Astrocyte (in vitro differentiated cells and primary cell): Measurements from ENCODE around the gene MKNK2. TPM values are rescaled to one million over a fixed set of nuclear protein-coding genes. Genes with fewer than 3 reads are reported as not detected.
A peak's percentile ranks its signal among the peaks of the same experiment; 100 is the strongest.

Experiments
- DNase-seq: peaks from one replicate; pipeline ENCODE4 v3.0.0-alpha.2; 2010; ENCODE audit warnings: low read depth
- FAIRE-seq: peaks from 2 replicates; lab custom pipeline; 2011; peaks lifted over from hg19 to GRCh38; lab: Jason Lieb, UNC
- H2AFZ ChIP-seq: 2 replicates; pipeline ENCODE4 v1.6.0; 2012; ENCODE audit warnings: low read depth, low read length, inconsistent platforms
- H3K27ac ChIP-seq: 2 replicates; pipeline ENCODE4 v1.5.1; 2011; ENCODE audit warnings: low read depth, low read length, inconsistent platforms
- H3K27me3 ChIP-seq: 2 replicates; pipeline ENCODE4 v1.6.0; 2011; ENCODE audit warnings: low read length, inconsistent platforms; ENCODE audit not compliant: insufficient read depth
- H3K36me3 ChIP-seq: 2 replicates; pipeline ENCODE4 v1.5.1; 2011; ENCODE audit warnings: low read length, inconsistent platforms; ENCODE audit not compliant: insufficient read depth
- H3K4me1 ChIP-seq: 2 replicates; pipeline ENCODE4 v1.5.1; 2011; ENCODE audit warnings: low read length, inconsistent platforms; ENCODE audit not compliant: insufficient read depth
- H3K4me2 ChIP-seq: 2 replicates; pipeline ENCODE4 v1.6.0; 2012; ENCODE audit warnings: low read length, inconsistent platforms
- H3K4me3 ChIP-seq: 2 replicates; pipeline ENCODE4 v1.5.1; 2011; ENCODE audit warnings: low read depth, mild to moderate bottlenecking, low read length, inconsistent platforms; ENCODE audit not compliant: insufficient read depth
- H3K79me2 ChIP-seq: 2 replicates; pipeline ENCODE4 v1.6.0; 2012; ENCODE audit warnings: mild to moderate bottlenecking, low read length, inconsistent platforms; ENCODE audit not compliant: insufficient read depth
- H3K9ac ChIP-seq: 2 replicates; pipeline ENCODE4 v1.6.0; 2012; ENCODE audit warnings: mild to moderate bottlenecking, low read length, inconsistent platforms
- H3K9me3 ChIP-seq: 2 replicates; pipeline ENCODE4 v1.5.1; 2012; ENCODE audit warnings: low read depth, mild to moderate bottlenecking, low read length, inconsistent platforms; ENCODE audit not compliant: insufficient read depth
- H4K20me1 ChIP-seq: 2 replicates; pipeline ENCODE4 v1.6.0; 2012; ENCODE audit warnings: low read length, inconsistent platforms; ENCODE audit not compliant: insufficient read depth
- H3K27ac Mint-ChIP-seq: one replicate; pipeline ENCODE4 v1.8.0; 2021; ENCODE audit warnings: mild to moderate bottlenecking, mixed read lengths; ENCODE audit not compliant: unreplicated experiment
- H3K27me3 Mint-ChIP-seq: one replicate; pipeline ENCODE4 v1.8.0; 2021; ENCODE audit warnings: low read depth, mixed read lengths; ENCODE audit not compliant: unreplicated experiment
- H3K36me3 Mint-ChIP-seq: one replicate; pipeline ENCODE4 v1.8.0; 2021; ENCODE audit warnings: low read depth, mixed read lengths; ENCODE audit not compliant: unreplicated experiment
- H3K4me1 Mint-ChIP-seq: one replicate; pipeline ENCODE4 v1.8.0; 2021; ENCODE audit warnings: low read depth, mixed read lengths; ENCODE audit not compliant: unreplicated experiment
- H3K4me3 Mint-ChIP-seq: one replicate; pipeline ENCODE4 v1.8.0; 2021; ENCODE audit warnings: mild to moderate bottlenecking, moderate library complexity, mixed read lengths; ENCODE audit not compliant: unreplicated experiment
- H3K9me3 Mint-ChIP-seq: one replicate; pipeline ENCODE4 v1.8.0; 2021; ENCODE audit warnings: mild to moderate bottlenecking, mixed read lengths; ENCODE audit not compliant: unreplicated experiment
- EZH2 ChIP-seq: IDR thresholded peaks from 2 replicates; pipeline ENCODE4 v1.6.1; 2012; ENCODE audit warnings: mild to moderate bottlenecking, low read length, inconsistent platforms; ENCODE audit not compliant: insufficient read depth
- total RNA-seq: library from RNA; stranded (reverse); gene quantifications from 2 replicates; pipeline ENCODE4 v1.2.1, GENCODE V29; 2021
- TF ChIP-seq, protein P1 (sequence below): IDR thresholded peaks from 2 replicates; pipeline ENCODE4 v1.5.1; 2011; ENCODE audit warnings: low read depth, mild to moderate bottlenecking, inconsistent platforms, low read length, moderate library complexity; ENCODE audit not compliant: insufficient read depth

MKNK2 gene
- total RNA-seq, 1 donor from 2014 or later: 146 TPM

DNA sequence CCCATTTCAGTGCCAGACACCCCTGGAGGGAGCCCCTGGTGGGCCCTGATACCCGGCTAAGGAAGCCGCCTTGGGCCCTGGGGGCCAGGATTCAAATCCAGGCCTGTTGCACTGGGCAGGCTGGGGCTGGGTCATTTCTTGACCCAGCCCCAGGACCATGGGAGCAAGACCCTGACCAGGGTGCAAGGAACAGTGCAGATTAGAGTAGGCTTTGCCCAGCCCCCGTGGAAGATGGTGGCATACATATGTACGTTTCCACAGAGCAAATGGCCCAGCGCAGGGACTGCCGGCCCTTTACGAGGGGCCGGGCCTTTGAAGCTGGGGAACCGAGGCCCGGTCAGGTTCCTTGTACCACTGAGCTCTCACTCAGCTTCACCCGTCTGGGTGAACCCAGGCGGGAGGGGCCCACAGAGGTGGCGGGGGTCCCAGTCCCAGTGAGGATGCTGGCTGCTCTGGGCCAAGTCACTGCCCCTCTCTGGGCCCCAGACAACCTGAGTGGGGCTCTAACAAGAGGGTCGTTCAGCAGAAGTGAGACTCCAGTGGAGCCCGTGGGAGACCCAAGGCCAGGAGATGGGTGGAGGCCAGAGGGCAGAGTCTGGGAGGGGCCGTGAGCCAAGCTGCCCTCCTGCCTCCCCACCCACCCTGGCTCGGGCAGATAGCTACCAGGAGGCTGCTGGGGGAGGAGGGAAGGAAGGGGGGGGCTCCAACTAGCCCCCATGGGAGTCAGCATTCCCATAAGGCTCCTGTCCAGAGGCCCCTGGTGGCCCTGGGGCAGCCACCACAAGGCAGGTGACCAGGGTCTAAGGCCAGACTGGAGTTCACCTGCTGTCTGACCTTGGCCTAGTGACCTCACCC is 2.7 kb downstream of the MKNK2 start:
- peaks cover 60% of the 10 kb centered on the region for H4K20me1 ChIP-seq
- H3K36me3 ChIP-seq: no peaks in the 10 kb centered on the region
- no peak overlapping the region for H3K4me3 ChIP-seq
- FAIRE-seq: no peak
- Mint-ChIP-seq H3K27me3 (no peaks in the 10 kb centered on the region), H3K4me1 (peaks cover 9% of the 10 kb centered on the region), H3K4me3 (peak overlapping the region; percentile 90), H3K27ac (no peak overlapping the region), H3K36me3 (peaks cover 3% of the 10 kb centered on the region), H3K9me3 (no peaks in the 10 kb centered on the region)
- H2AFZ ChIP-seq: no peak overlapping the region
- peak overlapping the region; percentile 98 for H3K4me2 ChIP-seq
- H3K27me3 ChIP-seq: no peaks in the 10 kb centered on the region
- no peak for TF ChIP-seq EZH2
- TF ChIP-seq, protein P1, sequence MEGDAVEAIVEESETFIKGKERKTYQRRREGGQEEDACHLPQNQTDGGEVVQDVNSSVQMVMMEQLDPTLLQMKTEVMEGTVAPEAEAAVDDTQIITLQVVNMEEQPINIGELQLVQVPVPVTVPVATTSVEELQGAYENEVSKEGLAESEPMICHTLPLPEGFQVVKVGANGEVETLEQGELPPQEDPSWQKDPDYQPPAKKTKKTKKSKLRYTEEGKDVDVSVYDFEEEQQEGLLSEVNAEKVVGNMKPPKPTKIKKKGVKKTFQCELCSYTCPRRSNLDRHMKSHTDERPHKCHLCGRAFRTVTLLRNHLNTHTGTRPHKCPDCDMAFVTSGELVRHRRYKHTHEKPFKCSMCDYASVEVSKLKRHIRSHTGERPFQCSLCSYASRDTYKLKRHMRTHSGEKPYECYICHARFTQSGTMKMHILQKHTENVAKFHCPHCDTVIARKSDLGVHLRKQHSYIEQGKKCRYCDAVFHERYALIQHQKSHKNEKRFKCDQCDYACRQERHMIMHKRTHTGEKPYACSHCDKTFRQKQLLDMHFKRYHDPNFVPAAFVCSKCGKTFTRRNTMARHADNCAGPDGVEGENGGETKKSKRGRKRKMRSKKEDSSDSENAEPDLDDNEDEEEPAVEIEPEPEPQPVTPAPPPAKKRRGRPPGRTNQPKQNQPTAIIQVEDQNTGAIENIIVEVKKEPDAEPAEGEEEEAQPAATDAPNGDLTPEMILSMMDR: no peak
- peaks cover 61% of the 10 kb centered on the region for H3K79me2 ChIP-seq
- no peak overlapping the region for H3K27ac ChIP-seq
- H3K9me3 ChIP-seq: no peaks in the 10 kb centered on the region
- H3K9ac ChIP-seq: peak overlapping the region; percentile 12
- DNase-seq: no peak
- H3K4me1 ChIP-seq: peaks cover 29% of the 10 kb centered on the region

DNA sequence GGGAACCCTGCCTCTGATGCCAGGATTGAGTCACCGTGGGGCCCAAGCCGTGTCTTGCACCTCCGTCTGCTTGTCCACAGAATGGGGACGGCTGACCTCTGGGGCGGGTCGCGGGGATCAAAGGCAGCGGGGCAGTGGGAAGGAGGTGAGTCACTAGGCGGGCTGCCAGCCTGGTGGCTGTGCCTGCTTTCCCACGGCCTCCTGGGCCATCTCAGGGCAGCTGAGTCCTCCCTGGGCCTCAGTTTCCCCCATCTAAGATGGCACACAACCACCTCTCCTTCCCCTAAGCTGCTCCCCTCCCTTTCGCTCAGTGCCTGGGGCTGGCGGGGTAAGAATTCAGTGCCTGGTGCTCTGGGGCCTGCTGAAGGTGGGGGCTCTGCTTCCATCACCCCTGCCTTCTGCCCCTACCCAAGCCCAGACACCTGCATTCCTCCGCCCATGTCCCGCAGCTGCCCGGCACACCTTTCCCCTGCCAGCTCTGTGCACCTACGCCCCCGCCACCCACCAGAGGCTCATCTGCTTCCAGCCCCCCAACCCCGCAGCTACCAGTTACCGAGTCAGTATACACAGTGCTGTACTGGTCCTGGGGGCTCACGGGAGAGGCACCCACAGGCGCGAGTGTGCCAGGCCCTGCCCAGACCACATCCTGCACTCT is 3.5 kb downstream of the MKNK2 start:
- no peak overlapping the region for H2AFZ ChIP-seq
- Mint-ChIP-seq H3K4me1 (peaks cover 10% of the 10 kb centered on the region), H3K27me3 (no peaks in the 10 kb centered on the region), H3K27ac (no peak overlapping the region), H3K9me3 (no peaks in the 10 kb centered on the region), H3K4me3 (peak overlapping the region; percentile 50), H3K36me3 (peaks cover 3% of the 10 kb centered on the region)
- H3K27ac ChIP-seq: no peak overlapping the region
- H3K4me2 ChIP-seq: peak overlapping the region; percentile 39
- peak overlapping the region; percentile 5 for H3K4me3 ChIP-seq
- peaks cover 30% of the 10 kb centered on the region for H3K4me1 ChIP-seq
- H4K20me1 ChIP-seq: peaks cover 60% of the 10 kb centered on the region
- H3K9ac ChIP-seq: peak overlapping the region; percentile 12
- TF ChIP-seq, protein P1: no peak
- no peak for TF ChIP-seq EZH2
- FAIRE-seq (no peak), DNase-seq (no peak)
- H3K79me2 ChIP-seq: peaks cover 61% of the 10 kb centered on the region
- H3K9me3 ChIP-seq: no peaks in the 10 kb centered on the region
- H3K27me3 ChIP-seq: no peaks in the 10 kb centered on the region
- no peaks in the 10 kb centered on the region for H3K36me3 ChIP-seq
